ENCODE results near the gene PPM1H. TPM values are rescaled to one million over a fixed set of nuclear protein-coding genes. Genes with fewer than 3 reads are reported as not detected.

PPM1H gene
- total RNA-seq, 1 experiment from 2014 or later = 8.5 TPM

DNA sequence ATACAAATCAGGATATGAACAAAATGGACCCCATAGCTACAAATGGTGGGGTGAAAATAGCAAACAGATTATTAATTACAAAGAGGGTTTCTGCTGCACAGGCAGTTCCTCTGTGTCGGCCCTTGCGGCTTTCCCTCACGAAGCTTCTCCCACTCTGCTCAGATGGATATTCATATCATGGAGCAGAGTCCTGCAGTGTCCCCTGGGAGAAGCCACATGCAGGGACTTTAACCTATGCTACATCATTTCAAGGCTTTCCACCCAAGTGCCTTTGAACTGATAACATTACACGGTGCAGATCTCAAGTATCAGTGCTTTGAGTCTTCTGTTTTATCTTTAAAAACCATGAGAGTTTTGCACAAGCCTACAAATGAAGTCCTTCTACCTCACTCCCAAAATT is 229.1 kb downstream of the PPM1H start:
- H3K36me3 ChIP-seq = no peaks in the 10 kb centered on the region
- no peak for DNase-seq (ENCODE audit: low read depth in 1 of 2, low spot score in 2 of 2)
- no peak overlapping the region for H3K4me3 ChIP-seq
- H3K4me1 ChIP-seq (replicated peaks) = peaks cover 40% of the 10 kb centered on the region
- no peak overlapping the region for H3K27ac ChIP-seq
- H3K9me3 ChIP-seq (replicated peaks) = no peaks in the 10 kb centered on the region
- no peaks in the 10 kb centered on the region for H3K27me3 ChIP-seq (replicated peaks)

DNA sequence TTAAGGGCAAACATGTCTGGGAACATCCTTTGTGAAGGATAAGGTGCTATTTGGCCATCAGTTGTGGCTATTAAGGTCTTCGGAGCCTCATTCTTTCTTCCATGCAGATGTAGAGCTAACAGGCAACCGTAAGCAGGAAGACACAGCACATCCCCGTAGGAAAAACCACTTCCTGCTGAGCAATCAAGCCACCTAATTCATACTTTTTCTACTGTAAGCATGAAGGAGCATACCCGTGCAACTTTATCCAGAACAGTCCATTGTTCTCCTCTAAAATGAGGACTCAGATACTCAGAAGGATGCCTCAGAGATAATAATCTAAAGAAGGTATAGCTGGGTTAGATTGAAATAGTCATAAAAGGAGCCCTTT is 232.0 kb downstream of the PPM1H start:
- no peak overlapping the region for H3K4me3 ChIP-seq
- H3K27ac ChIP-seq = peak overlapping the region; percentile 95
- H3K36me3 ChIP-seq = no peaks in the 10 kb centered on the region
- peaks cover 62% of the 10 kb centered on the region for H3K4me1 ChIP-seq (replicated peaks)
- H3K9me3 ChIP-seq (replicated peaks) = no peaks in the 10 kb centered on the region
- no peaks in the 10 kb centered on the region for H3K27me3 ChIP-seq (replicated peaks)
- peak; percentile 56 to 86 for DNase-seq (ENCODE audit: low read depth in 1 of 2, low spot score in 2 of 2)

DNA sequence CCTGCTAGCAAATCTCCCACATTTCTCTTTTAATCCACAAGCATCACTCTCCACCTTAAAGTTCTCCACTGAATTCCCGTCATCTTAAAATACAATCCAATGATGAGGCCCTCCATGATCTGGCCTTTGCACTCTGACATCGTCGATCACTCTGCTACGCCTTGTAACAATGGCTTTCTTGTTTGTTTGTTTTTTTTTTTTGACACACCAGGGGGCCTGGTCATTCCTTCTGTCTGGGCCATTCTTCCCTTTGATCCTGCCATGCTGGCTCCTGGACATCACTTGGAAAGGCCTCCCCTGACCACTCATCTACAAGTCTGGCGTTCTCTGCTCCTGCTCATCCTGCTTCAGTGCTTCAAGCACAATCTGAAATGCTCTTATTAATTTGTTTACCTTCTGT is 233.5 kb downstream of the PPM1H start:
- Histone ChIP-seq H3K4me1 (replicated peaks) (peaks cover 68% of the 10 kb centered on the region), H3K4me3 (no peak overlapping the region), H3K9me3 (replicated peaks) (no peaks in the 10 kb centered on the region), H3K36me3 (no peaks in the 10 kb centered on the region), H3K27ac (peak overlapping the region; percentile 95; the same call in 1 of the 2 replicates), H3K27me3 (replicated peaks) (no peaks in the 10 kb centered on the region)
- DNase-seq (ENCODE audit: low read depth in 1 of 2, low spot score in 2 of 2) = no peak

DNA sequence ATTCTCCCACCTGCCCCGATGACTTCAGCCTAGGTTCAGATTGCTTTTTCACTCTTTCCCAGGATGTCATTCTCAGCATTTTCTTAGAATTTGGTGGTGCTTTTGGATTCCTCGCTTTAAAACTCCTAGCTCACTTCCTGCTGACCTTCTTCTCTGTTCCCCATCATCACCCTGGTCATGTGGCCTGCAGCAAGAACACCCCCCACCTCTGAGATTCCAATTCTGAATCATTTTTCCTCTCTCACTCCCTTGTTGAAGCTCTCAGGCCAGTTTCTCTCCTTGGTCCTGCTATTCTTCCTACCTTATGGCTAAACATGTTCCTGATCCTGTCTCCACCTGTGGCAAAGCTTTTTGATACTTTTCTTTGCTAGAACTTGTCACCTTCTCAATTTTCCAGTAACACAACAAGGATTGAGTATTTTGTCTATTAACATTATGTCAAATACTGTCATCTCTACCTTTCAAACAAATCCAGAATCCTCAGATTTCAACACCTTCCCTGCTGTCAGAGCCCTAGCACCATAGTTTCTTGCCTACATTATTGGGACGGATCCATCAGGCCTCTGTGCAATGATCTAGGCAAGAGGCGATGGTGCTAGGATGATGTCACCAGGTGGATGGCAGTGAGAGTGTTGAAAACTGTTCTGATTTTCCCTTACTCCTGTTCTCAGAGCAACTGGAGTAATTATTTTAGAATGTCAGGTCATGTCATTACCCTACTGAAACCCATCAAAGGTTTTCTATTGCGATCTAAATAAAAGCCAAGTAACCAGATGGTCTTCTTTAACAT is 234.7 kb downstream of the PPM1H start:
- no peaks in the 10 kb centered on the region for H3K27me3 ChIP-seq (replicated peaks)
- H3K4me1 ChIP-seq (replicated peaks) = peaks cover 71% of the 10 kb centered on the region
- no peak overlapping the region for H3K27ac ChIP-seq
- H3K9me3 ChIP-seq (replicated peaks) = no peaks in the 10 kb centered on the region
- DNase-seq (ENCODE audit: low read depth in 1 of 2, low spot score in 2 of 2) = no peak
- H3K4me3 ChIP-seq = no peak overlapping the region
- H3K36me3 ChIP-seq = no peaks in the 10 kb centered on the region

DNA sequence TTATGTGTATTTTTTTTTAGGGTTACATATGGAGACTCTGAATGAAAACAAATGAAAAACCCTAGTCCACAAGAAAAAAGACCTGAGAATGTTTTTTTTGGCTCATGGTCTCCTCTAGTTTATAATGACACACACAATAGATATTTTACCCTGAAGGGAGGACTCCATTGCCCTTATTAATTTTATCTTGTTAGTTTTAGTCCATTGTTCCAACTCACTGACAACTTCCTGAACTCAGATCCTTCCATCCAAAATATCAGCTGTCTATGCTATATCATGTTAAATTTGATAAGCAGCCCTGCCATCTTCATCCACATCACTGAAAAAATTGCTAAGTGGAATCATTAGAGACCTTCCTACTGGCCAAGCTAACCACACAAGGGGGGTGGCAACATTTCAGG is 236.2 kb downstream of the PPM1H start:
- peak in 1 of 2 experiments; percentile 67 for DNase-seq (ENCODE audit: low read depth in 1 of 2, low spot score in 2 of 2)
- Histone ChIP-seq H3K4me3 (no peak overlapping the region), H3K27me3 (replicated peaks) (no peaks in the 10 kb centered on the region), H3K36me3 (no peaks in the 10 kb centered on the region), H3K4me1 (replicated peaks) (peaks cover 60% of the 10 kb centered on the region), H3K9me3 (replicated peaks) (no peaks in the 10 kb centered on the region), H3K27ac (peak overlapping the region; percentile 47; the same call in 1 of the 2 replicates)

DNA sequence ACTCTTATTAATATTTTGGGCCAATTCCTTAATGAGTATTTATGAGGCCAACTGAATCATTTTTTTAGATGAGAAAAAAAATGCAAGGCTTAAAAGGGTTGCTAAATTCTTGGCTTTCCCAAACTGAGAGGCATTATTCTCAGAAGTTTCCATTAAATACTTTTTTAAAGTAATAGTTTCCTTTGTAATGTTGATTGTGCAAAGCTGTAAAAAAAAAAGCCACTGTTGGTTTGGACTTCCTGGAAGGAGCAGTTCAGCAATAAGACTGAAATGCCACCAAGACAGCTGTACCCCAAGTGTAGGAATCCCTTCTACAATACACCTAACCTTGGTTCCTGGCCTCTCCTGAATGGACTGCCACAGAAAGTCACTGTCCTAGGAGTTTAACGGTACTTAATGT is 237.1 kb downstream of the PPM1H start:
- no peaks in the 10 kb centered on the region for H3K9me3 ChIP-seq (replicated peaks)
- no peak for DNase-seq (ENCODE audit: low read depth in 1 of 2, low spot score in 2 of 2)
- no peaks in the 10 kb centered on the region for H3K27me3 ChIP-seq (replicated peaks)
- no peak overlapping the region for H3K4me3 ChIP-seq
- peaks cover 60% of the 10 kb centered on the region for H3K4me1 ChIP-seq (replicated peaks)
- no peaks in the 10 kb centered on the region for H3K36me3 ChIP-seq
- H3K27ac ChIP-seq = peak overlapping the region; percentile 42

DNA sequence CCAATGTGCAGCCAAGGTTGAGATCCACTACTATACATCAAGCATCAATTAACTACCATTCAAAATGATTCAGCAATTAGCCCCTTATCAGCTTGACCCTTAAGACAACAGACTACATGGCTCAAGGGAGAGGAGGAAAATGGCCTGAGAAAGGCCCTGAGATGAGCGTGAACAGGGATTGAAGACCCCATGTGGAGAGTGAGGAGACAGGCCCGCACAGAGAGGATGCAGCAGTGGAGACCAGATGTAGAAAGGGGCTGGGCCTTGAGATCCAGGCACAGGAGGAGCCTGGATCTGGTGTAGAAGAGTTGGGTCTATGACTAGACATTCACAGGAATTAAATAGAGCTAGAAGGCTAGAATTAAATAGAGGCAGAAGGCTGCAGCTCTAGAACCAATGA is 239.3 kb downstream of the PPM1H start:
- H3K4me3 ChIP-seq = no peak overlapping the region
- no peaks in the 10 kb centered on the region for H3K36me3 ChIP-seq
- no peak for DNase-seq (ENCODE audit: low read depth in 1 of 2, low spot score in 2 of 2)
- H3K9me3 ChIP-seq (replicated peaks) = no peaks in the 10 kb centered on the region
- H3K4me1 ChIP-seq (replicated peaks) = peaks cover 48% of the 10 kb centered on the region
- H3K27ac ChIP-seq = no peak overlapping the region
- no peaks in the 10 kb centered on the region for H3K27me3 ChIP-seq (replicated peaks)

DNA sequence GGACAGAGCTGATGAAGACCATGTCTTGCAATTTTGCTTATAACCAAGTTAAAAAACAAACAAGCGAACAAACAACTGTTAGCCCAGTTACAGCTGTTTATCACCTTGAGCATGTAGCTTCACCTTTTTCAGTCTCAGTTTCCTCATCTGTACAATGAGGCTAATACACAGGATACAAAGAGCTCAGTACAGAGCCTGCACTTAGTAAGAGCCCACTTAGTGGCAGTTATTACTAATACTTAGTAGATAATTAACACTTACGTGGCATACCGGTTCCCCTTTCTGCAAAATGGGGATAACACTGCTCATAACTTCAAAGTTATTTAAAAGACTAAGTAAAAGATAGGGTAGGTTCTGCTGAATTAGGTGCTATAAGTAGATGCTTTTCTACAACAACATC is 240.3 kb downstream of the PPM1H start:
- H3K27ac ChIP-seq = no peak overlapping the region
- H3K27me3 ChIP-seq (replicated peaks) = no peaks in the 10 kb centered on the region
- H3K4me3 ChIP-seq = no peak overlapping the region
- H3K9me3 ChIP-seq (replicated peaks) = no peaks in the 10 kb centered on the region
- no peak for DNase-seq (ENCODE audit: low read depth in 1 of 2, low spot score in 2 of 2)
- no peaks in the 10 kb centered on the region for H3K36me3 ChIP-seq
- H3K4me1 ChIP-seq (replicated peaks) = peaks cover 42% of the 10 kb centered on the region

DNA sequence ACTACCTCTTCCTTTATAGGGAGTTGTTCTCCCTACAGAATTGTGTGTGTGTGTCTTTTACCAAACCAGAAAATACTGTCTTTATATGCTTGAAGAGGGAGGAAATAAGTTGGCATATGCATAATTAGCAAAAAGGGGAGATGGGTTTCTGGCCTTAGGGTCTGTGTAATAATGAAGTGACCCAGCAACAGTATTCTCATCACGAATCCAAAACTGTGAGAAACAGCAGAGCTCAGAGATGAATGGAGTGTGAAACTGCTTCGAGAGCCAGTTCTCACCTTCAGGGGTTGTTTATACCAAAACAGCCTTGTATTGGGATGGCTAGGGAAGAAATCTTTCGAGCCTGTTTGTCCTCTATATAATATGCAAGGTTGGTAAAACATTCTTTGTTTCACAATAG is 240.8 kb downstream of the PPM1H start:
- Histone ChIP-seq H3K27ac (no peak overlapping the region), H3K4me3 (no peak overlapping the region), H3K9me3 (replicated peaks) (no peaks in the 10 kb centered on the region), H3K4me1 (replicated peaks) (peaks cover 44% of the 10 kb centered on the region), H3K36me3 (no peaks in the 10 kb centered on the region), H3K27me3 (replicated peaks) (no peaks in the 10 kb centered on the region)
- no peak for DNase-seq (ENCODE audit: low read depth in 1 of 2, low spot score in 2 of 2)

DNA sequence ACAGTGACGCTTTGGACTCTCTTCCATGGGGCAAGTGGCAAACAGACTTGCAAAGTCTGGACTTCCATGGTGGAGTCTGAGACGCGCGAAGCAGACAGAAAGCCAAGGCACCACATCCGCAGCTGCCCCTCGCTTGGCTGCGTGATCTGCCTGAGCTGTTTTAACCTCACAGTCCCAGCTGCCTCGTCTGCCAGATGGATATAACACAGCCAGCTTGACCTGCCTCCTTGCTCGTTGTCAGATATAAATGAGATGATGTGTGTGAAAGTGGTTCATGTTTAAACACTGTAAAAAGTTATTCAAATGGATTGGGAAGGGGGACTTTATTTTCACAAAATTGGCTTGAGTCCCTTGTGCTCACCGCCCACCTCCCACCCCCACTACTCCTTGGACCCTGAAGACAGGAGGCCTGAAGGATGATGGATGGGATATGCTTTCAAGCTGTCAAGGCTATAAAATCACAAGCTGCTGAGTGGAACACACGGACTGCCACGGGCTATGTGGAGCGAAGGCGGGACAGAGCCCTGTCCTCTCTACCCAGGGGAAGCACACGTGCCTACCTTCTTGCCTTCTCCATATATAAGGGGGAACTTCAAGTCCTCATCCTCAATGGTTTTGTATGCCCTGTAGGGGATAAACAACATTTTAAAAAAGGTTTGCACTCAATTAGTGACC is 241.4 kb downstream of the PPM1H start:
- H3K27me3 ChIP-seq (replicated peaks) = no peaks in the 10 kb centered on the region
- H3K9me3 ChIP-seq (replicated peaks) = no peaks in the 10 kb centered on the region
- DNase-seq (ENCODE audit: low read depth in 1 of 2, low spot score in 2 of 2) = no peak
- H3K4me3 ChIP-seq = no peak overlapping the region
- H3K27ac ChIP-seq = peak overlapping the region; percentile 46
- H3K36me3 ChIP-seq = no peaks in the 10 kb centered on the region
- H3K4me1 ChIP-seq (replicated peaks) = peaks cover 42% of the 10 kb centered on the region

DNA sequence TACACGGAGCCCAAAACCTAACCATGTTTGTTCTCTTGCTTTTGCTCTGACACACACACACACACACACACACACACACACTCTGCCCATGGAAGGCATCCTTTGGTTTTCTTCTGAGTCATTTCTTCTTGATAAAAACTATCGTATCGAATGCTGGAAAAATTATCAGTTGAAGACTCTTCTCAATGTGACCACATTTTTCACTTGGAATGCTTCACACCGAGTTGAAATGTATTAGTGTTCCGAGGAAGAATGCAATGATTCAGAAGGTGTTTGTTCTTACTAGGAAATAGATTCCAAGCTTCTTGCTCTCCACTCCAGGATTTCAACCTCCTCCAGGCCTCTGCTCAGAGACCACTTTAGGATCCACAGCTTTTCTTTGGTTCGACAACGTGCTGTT is 242.1 kb downstream of the PPM1H start:
- no peak overlapping the region for H3K4me3 ChIP-seq
- no peaks in the 10 kb centered on the region for H3K36me3 ChIP-seq
- peaks cover 36% of the 10 kb centered on the region for H3K4me1 ChIP-seq (replicated peaks)
- H3K27me3 ChIP-seq (replicated peaks) = no peaks in the 10 kb centered on the region
- DNase-seq (ENCODE audit: low read depth in 1 of 2, low spot score in 2 of 2) = peak; percentile 48 to 61
- peak overlapping the region; percentile 46 for H3K27ac ChIP-seq
- no peaks in the 10 kb centered on the region for H3K9me3 ChIP-seq (replicated peaks)

DNA sequence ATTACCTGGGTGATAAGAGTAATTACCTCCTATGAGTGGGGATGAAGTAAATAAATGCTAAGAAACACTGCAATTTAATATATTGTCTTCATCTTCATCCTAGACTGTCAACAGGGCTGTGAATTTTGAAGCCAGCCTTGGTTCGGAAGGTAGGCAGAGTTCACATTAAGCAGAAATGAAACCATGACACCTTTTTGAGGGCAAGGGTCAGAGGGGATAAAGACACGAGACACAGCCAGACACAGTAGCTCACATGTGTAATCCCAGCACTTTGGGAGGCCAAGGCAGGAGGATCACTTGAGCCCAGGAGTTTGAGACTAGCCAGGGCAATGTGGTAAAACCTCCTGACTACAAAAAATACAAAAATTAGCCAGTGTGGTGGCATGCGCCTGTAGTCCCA is 243.6 kb downstream of the PPM1H start:
- no peaks in the 10 kb centered on the region for H3K36me3 ChIP-seq

DNA sequence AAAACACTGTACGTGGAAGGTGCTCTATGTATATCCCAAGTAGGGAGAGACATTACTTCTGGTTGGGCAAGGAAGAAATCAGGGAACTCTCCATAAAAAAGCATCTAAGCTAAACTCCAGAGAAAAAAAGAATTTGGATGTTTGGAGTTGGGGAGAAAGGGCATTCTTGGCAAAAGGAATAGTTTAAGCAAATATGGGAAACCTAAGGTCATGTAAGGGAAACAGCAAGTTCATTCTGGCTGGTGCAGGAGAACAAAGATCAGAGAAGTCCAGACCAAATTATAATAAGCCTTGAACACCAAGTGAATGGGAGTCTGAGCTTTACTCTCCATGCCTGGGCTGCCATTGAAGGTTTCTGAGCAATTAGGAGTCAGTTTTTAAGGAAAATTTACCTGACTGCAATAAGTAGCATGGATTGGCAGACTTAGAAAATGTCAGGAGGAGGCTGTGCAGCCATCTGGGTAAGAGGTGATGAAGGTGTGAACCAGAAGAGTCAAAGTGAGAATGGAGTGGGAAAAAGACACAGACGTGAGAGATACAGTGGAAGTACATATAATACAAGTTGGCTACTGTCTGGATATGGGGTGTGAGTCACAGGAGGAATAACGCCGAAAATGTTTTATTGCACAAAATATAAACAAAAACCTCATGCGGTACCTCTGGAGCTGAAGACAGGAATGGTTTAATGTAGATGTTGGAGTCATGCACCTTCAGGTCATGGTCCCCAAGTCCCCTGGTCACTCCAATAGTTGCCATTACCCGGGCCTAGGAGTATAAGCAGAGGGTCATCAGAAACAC is 245.7 kb downstream of the PPM1H start:
- Histone ChIP-seq H3K9me3 (replicated peaks) (no peaks in the 10 kb centered on the region), H3K36me3 (no peaks in the 10 kb centered on the region), H3K27ac (no peak overlapping the region), H3K4me1 (replicated peaks) (peaks cover 34% of the 10 kb centered on the region), H3K4me3 (no peak overlapping the region), H3K27me3 (replicated peaks) (no peaks in the 10 kb centered on the region)
- peak in 1 of 2 experiments; percentile 29 for DNase-seq (ENCODE audit: low read depth in 1 of 2, low spot score in 2 of 2)

More for the DNA sequence above, 243.6 kb downstream of the PPM1H start:
- no peaks in the 10 kb centered on the region for H3K27me3 ChIP-seq (replicated peaks)
- H3K27ac ChIP-seq = no peak overlapping the region
- H3K9me3 ChIP-seq (replicated peaks) = no peaks in the 10 kb centered on the region
- peaks cover 31% of the 10 kb centered on the region for H3K4me1 ChIP-seq (replicated peaks)
- no peak for DNase-seq (ENCODE audit: low read depth in 1 of 2, low spot score in 2 of 2)
- H3K4me3 ChIP-seq = no peak overlapping the region

DNA sequence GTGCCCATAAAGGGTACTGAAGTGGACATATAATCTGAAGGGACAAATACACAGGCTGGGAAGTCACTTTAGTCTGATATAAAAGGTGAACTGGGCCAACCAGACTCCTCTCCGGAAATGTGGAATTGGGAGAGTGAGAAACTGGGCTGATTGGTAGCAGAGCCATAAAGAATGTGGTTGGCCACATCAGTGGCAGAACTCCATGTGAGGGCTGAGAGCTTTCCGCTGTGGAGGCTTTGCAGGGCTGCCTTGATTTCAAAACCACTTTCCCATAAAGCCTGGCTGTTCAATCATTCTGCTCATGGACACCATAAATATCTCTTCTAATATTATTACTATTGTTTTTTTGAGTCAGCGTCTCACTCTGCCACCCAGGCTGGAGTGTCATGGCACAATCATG is 248.0 kb downstream of the PPM1H start:
- no peaks in the 10 kb centered on the region for H3K36me3 ChIP-seq
- no peak for DNase-seq (ENCODE audit: low read depth in 1 of 2, low spot score in 2 of 2)
- H3K4me3 ChIP-seq = no peak overlapping the region
- peaks cover 18% of the 10 kb centered on the region for H3K4me1 ChIP-seq (replicated peaks)
- no peaks in the 10 kb centered on the region for H3K27me3 ChIP-seq (replicated peaks)
- no peaks in the 10 kb centered on the region for H3K9me3 ChIP-seq (replicated peaks)
- no peak overlapping the region for H3K27ac ChIP-seq

All from SJSA1 (cell line).